Muscle layer of duodenum (tissue), 2 donors: ENCODE measurements around the gene NRDE2.
"Not testable (repeated sequence)": the region's sequence is repeated elsewhere in the genome, so short reads cannot be mapped to it uniquely, and the experiment has no call there.

Experiments used
- H3K27ac ChIP-seq: one replicate; pipeline ENCODE4 v1.7.0; 2013; ENCODE audit warnings: mild to moderate bottlenecking, low read length
- H3K27me3 ChIP-seq: one replicate; pipeline ENCODE4 v1.7.0; 2013; ENCODE audit warnings: low read depth, mild to moderate bottlenecking, control low read depth, low read length
- H3K36me3 ChIP-seq, 2 donors: one replicate each; pipeline ENCODE4 v1.7.0; 2013; ENCODE audit warnings: low read length in 2 of 2, control low read depth in 1 of 2, mild to moderate bottlenecking in 1 of 2; ENCODE audit not compliant: insufficient read depth in 2 of 2, control insufficient read depth in 1 of 2
- H3K4me1 ChIP-seq, 2 donors: one replicate each; pipeline ENCODE4 v1.7.0; 2013; ENCODE audit warnings: low read length in 2 of 2, mild to moderate bottlenecking in 2 of 2, control low read depth in 1 of 2, moderate library complexity in 1 of 2; ENCODE audit not compliant: insufficient read depth in 2 of 2, control insufficient read depth in 1 of 2
- H3K4me3 ChIP-seq, 2 donors: one replicate each; pipeline ENCODE4 v1.7.0; 2013; ENCODE audit warnings: low read length in 2 of 2, low read depth in 1 of 2, mild to moderate bottlenecking in 1 of 2
- H3K9me3 ChIP-seq, 2 donors: one replicate each; pipeline ENCODE4 v1.7.0; 2013; ENCODE audit warnings: low read length in 2 of 2, control low read depth in 1 of 2, mild to moderate bottlenecking in 1 of 2; ENCODE audit not compliant: control insufficient read depth in 1 of 2
- donor health status: healthy.

The NRDE2 gene

DNA sequence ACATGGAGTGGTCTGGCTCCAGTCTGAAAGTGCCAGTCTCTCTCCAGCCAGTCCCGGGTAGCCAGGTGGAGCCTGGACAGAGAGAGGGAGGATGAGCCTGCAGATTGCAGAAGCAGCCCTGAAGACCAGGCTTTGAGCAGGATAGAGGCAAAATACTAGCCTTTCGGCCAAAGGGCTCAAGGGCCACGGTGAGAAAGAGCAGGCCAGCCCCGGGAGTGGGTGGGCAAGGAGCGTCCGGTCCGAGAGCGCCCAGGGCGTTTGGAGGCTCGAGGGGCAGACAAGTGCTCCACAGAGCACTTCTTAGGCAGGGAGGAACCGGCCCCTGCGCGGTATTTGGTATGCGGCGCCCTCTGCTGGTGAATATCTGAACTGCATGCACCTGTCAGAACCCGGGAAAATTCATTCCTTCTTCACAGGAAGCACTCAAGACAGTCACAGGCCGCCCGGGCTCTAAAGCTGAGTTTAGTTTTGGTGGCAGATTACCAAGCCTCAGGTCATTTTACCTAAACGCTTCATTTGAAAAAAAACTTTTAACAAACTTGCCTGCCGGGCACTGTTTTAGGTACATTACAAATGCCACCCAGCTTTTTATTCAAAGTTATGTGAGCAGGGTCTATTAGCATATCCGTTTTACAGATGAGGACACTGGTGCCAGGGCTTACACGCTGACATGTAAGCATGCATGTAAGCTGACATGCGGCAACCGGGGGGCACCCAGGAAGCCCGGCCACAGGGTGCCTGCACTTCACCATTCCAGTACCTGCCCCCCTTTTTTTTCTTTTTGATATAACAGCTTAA, 96.4 kb downstream of the NRDE2 start:
- H3K36me3 ChIP-seq = no peaks in the 10 kb centered on the region
- peaks cover 18 to 32% of the 10 kb centered on the region in 2 donors for H3K9me3 ChIP-seq
- no peak overlapping the region for H3K27ac ChIP-seq
- no peaks in the 10 kb centered on the region for H3K4me1 ChIP-seq
- H3K4me3 ChIP-seq = no peak overlapping the region
- no peaks in the 10 kb centered on the region for H3K27me3 ChIP-seq

DNA sequence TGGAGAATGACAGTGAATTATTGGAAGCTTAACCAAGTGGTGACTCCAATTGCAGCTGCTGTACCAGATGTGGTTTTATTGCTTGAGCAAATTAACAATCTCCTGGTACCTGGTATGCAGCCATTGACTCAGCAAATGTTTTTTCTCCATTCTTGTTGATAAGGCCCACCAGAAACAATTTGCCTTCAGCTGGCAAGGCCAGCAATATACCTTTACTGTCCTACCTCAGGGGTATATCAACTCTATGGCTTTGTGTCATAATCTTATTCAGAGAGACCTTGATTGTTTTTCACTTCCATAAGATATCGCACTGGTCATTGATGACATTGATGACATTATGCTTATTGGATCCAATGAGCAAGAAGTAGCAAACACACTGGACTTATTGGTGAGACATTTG, 101.8 kb downstream of the NRDE2 start:
- not testable (repeated sequence) for H3K9me3 ChIP-seq, H3K27ac ChIP-seq, H3K27me3 ChIP-seq, H3K36me3 ChIP-seq, H3K4me3 ChIP-seq, H3K4me1 ChIP-seq

DNA sequence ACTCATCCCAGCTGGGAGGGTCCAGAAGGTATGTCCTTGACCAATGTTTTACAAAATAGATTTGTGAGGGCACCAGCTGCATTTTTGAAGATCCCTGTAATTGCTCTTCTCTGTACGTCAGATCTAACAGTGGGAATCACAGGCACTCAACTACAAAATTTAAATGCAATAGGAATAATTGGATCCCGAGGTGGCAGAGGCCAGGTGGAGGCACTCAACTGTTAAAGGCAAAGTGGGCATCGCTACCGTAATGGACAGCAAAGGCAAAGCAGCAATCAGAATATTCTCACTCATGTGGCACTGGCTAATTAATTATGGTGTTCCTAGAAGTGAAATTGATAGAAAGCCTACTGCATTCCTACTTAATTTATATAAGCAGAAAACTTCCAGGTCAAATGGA, 103.3 kb downstream of the NRDE2 start:
- Histone ChIP-seq H3K4me1 (no peaks in the 10 kb centered on the region), H3K4me3 (no peak overlapping the region), H3K9me3 (peaks cover 0 to 5% of the 10 kb centered on the region in 2 donors), H3K27me3 (no peaks in the 10 kb centered on the region), H3K27ac (no peak overlapping the region), H3K36me3 (no peaks in the 10 kb centered on the region)
